Right atrium auricular region (tissue), 2 donors: ENCODE data around the gene FLVCR2. TPM values are rescaled to one million over a fixed set of nuclear protein-coding genes. Genes with fewer than 3 reads are reported as not detected.

Experiments used
- DNase-seq: peaks from one replicate; pipeline ENCODE4 v3.0.0-alpha.2; 2019; ENCODE audit warnings: low spot score
- H3K27ac ChIP-seq, 2 donors: fragments of 200-600 bp; sonication (generic); 1 replicate in 1 of 2; 2 replicates in 1 of 2; pipeline ENCODE4 v1.5.1; 2016 to 2019
- H3K27me3 ChIP-seq, 2 donors: fragments of 200-600 bp; sonication (generic); one replicate each; pipeline versions ENCODE4 v1.5.1 to v1.6.0; 2017 to 2019
- H3K36me3 ChIP-seq: fragments of 200-600 bp; sonication (generic); one replicate; pipeline ENCODE4 v1.5.1; 2016
- H3K4me1 ChIP-seq, 2 donors: fragments of 200-600 bp; sonication (generic); one replicate each; pipeline versions ENCODE4 v1.5.1 to v1.6.0; 2017 to 2019
- H3K4me3 ChIP-seq, 2 donors: fragments of 200-600 bp; sonication (generic); 1 replicate in 1 of 2; 2 replicates in 1 of 2; pipeline ENCODE4 v1.5.1; 2017 to 2019; ENCODE audit warnings: mild to moderate bottlenecking in 1 of 2, moderate library complexity in 1 of 2
- H3K9me3 ChIP-seq, 2 donors: fragments of 200-600 bp; sonication (generic); one replicate each; pipeline ENCODE4 v1.5.1; 2019
- CTCF ChIP-seq, 2 donors: fragments of 200-600 bp; sonication (generic); IDR thresholded peaks; one replicate each; pipeline ENCODE4 v1.5.1; 2019; ENCODE audit warnings: antibody characterized with exemption in 2 of 2
- total RNA-seq, 2 donors: library from RNA; depleted of rRNA; stranded (reverse); fragments of >200 nt; gene quantifications; one replicate each; pipeline ENCODE4 v1.1.0, GENCODE V29; 2016

FLVCR2 gene
- total RNA-seq, 2 donors from 2014 or later, result 2.2 to 5.5 TPM

- peak overlapping the region in 1 of 2 donors; percentile 86 for H3K27ac ChIP-seq
- no peaks in the 10 kb centered on the region for H3K27me3 ChIP-seq
- H3K36me3 ChIP-seq, result no peaks in the 10 kb centered on the region
- H3K4me3 ChIP-seq, result no peak overlapping the region
- TF ChIP-seq CTCF (IDR thresholded peaks at IDR 0.05), result no peak
- no peaks in the 10 kb centered on the region for H3K9me3 ChIP-seq
- DNase-seq, result no peak
- no peaks in the 10 kb centered on the region for H3K4me1 ChIP-seq
These were observed 41.3 kb upstream of the FLVCR2 start for GRCh38 chr14:75537071-75537470.

- H3K27me3 ChIP-seq, result no peaks in the 10 kb centered on the region
- H3K4me1 ChIP-seq, result no peaks in the 10 kb centered on the region
- no peak for TF ChIP-seq CTCF (IDR thresholded peaks at IDR 0.05)
- no peak overlapping the region for H3K27ac ChIP-seq
- no peak overlapping the region for H3K4me3 ChIP-seq
- no peak for DNase-seq
- H3K36me3 ChIP-seq, result no peaks in the 10 kb centered on the region
- no peaks in the 10 kb centered on the region for H3K9me3 ChIP-seq
These were observed 39.3 kb upstream of the FLVCR2 start for GRCh38 chr14:75539162-75539560.

- no peak for DNase-seq
- no peaks in the 10 kb centered on the region for H3K36me3 ChIP-seq
- H3K27ac ChIP-seq, result no peak overlapping the region
- H3K4me3 ChIP-seq, result no peak overlapping the region
- no peaks in the 10 kb centered on the region for H3K9me3 ChIP-seq
- H3K27me3 ChIP-seq, result no peaks in the 10 kb centered on the region
- no peaks in the 10 kb centered on the region for H3K4me1 ChIP-seq
- no peak for TF ChIP-seq CTCF (IDR thresholded peaks at IDR 0.05)
These were observed 38.6 kb upstream of the FLVCR2 start for GRCh38 chr14:75539561-75540478.

- no peaks in the 10 kb centered on the region for H3K36me3 ChIP-seq
- no peak overlapping the region for H3K27ac ChIP-seq
- H3K4me3 ChIP-seq, result no peak overlapping the region
- DNase-seq, result no peak
- H3K4me1 ChIP-seq, result no peaks in the 10 kb centered on the region
- no peaks in the 10 kb centered on the region for H3K9me3 ChIP-seq
- no peaks in the 10 kb centered on the region for H3K27me3 ChIP-seq
- no peak for TF ChIP-seq CTCF (IDR thresholded peaks at IDR 0.05)
These were observed 38.0 kb upstream of the FLVCR2 start for GRCh38 chr14:75540479-75540851.

- no peaks in the 10 kb centered on the region for H3K4me1 ChIP-seq
- no peaks in the 10 kb centered on the region for H3K36me3 ChIP-seq
- TF ChIP-seq CTCF (IDR thresholded peaks at IDR 0.05), result no peak
- peak; percentile 81 for DNase-seq
- no peaks in the 10 kb centered on the region for H3K9me3 ChIP-seq
- no peak overlapping the region for H3K4me3 ChIP-seq
- H3K27ac ChIP-seq, result peak overlapping the region; percentile 14 to 25
- no peaks in the 10 kb centered on the region for H3K27me3 ChIP-seq
These were observed 35.8 kb upstream of the FLVCR2 start for GRCh38 chr14:75542588-75543091.
